Measurements from ENCODE around the gene CDC42BPB. TPM values are rescaled to one million over a fixed set of nuclear protein-coding genes. Genes with fewer than 3 reads are reported as not detected.
"Not testable (repeated sequence)": the region's sequence is repeated elsewhere in the genome, so short reads cannot be mapped to it uniquely, and the experiment has no call there.

The CDC42BPB gene
- total RNA-seq, 1 experiment from 2014 or later: 45.0 TPM

DNA sequence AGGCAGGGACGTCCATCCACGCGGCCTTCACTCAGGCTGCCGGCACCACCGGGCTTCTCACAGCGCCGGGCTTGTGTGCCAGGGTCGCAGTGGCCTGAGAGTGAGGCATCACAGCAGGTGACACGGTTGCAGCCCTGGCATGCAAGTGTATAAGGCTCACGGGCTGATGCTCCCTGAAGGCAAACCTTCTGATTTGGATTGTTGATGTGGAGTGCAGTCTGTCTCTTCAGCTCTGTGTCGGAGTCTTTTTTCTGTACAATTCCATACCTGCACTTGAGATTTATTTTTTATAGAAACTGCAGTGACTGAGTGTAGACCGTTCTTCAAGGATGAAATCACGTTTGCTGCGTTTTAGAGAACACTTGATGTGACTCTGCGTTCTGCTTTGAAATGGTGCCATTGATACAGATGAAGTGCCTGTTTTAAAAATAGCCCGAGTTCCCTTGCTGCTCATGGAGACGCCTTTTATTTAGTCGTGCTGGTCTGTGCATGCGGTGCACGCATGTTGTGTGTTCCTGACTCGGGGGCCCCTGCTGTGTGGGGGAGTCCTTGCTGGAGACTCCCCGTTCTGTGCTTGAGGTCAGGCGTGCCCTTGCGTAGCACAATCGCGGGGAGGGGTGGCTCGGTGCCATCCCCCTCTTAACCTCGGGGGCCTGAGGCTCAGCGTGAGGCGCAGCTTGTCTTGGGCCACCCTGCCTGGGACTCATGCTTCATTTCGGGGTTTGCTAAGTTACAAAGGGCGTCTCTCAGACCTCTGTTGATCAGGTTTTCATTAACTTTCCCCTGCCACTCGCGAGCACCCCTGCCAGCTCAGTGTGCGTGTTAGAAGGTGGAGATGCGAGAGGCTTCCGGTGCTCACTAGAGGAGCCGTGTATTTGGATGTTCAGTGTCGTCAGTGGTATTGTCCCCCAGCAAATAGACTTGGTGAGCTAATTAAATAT, 156.4 kb downstream of the CDC42BPB start:
- DNase-seq (ENCODE audit: low read depth, low spot score): no peak
- in situ Hi-C loops (cut with HindIII; ENCODE audit: low pct_unique_long_range_greater_than_20kb, low sequenced_read_pairs): no loop called here

DNA sequence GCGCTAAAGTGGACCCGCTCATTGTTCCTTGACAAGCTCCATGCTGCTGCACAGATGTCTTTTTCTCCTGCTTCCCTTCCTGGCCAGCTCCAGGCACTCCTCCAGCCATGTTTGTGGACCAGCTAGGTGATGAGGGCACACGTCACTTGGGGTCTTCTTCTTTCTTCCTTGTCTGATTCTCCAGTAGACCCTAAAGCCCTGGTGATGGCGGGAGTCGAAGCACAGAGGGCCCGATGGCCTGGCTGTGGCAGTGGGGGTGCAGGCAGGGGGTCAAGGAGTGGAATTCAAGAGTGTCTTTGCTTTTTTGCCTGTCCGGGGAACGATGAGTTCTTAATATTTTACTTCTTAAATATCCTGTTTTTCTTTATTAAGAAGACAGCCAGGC, 157.8 kb downstream of the CDC42BPB start:
- in situ Hi-C loops (cut with HindIII; ENCODE audit: low pct_unique_long_range_greater_than_20kb, low sequenced_read_pairs): no loop called here
- no peak for DNase-seq (ENCODE audit: low read depth, low spot score)

DNA sequence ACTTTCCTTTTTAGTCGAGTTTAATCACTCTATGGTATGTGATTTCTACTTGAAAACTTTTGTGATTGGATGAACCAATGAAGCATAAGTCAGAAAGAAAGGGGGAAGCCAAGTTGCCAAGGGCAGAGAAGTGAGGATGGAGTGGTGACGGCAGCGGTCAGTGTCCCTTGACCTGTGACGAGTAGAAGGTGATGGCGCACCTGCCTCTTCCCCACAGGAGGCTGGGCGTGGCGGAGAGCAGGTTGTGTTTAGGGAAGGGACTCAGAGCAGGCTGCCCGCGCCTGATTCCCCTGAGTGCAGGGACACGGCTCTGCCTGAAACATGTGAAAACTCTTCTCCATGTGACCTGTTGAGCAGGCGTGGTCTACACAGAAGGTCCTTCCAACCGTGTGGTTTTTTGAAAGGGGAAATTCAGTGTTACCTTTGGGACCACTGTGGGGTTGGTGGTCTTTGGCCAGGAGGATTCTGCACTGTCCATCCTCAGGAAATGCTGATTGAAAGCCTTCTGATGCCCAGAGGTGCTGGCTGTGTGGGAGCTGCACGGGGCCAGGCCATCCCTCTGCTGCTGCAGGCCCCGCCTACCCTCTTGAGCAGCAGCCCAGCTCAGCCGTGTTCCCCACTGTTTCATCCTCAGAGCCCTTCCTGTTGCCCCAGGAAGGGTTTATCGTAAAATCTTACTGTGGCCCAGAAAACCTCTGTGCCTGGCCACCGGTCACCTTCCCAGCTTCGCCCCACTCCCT, 158.4 kb downstream of the CDC42BPB start:
- in situ Hi-C loops (cut with HindIII; ENCODE audit: low pct_unique_long_range_greater_than_20kb, low sequenced_read_pairs): no loop called here
- DNase-seq (ENCODE audit: low read depth, low spot score): no peak

GRCh38 chr14:102898298-102898697, 159.1 kb downstream of the CDC42BPB start:
- DNase-seq (ENCODE audit: low read depth, low spot score): no peak
- in situ Hi-C loops (cut with HindIII; ENCODE audit: low pct_unique_long_range_greater_than_20kb, low sequenced_read_pairs): no loop called here

GRCh38 chr14:102897299-102898027, 159.9 kb downstream of the CDC42BPB start:
- no peak for DNase-seq (ENCODE audit: low read depth, low spot score)
- in situ Hi-C loops (cut with HindIII; ENCODE audit: low pct_unique_long_range_greater_than_20kb, low sequenced_read_pairs): no loop called here

DNA sequence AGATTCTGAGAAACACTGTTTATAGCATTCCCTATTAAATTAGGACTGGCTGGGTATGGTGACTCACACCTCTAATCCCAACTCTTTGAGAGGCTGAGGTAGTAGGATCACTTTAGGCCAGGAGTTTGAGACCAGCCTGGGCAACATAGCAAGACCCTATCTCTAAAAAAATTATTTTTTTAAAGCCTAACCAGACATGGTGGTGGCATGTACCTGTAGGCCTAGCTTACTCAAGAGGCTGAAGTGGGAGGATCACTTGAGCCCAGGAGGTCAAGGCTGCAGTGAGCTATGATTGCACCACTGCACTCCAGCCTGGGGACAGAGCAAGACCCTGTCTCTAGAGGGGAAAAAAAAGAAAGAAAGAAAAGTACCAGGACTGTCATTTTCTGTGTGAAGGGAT, 160.6 kb downstream of the CDC42BPB start:
- in situ Hi-C loops (cut with HindIII; ENCODE audit: low pct_unique_long_range_greater_than_20kb, low sequenced_read_pairs); DNase-seq (ENCODE audit: low read depth, low spot score): not testable (repeated sequence)

DNA sequence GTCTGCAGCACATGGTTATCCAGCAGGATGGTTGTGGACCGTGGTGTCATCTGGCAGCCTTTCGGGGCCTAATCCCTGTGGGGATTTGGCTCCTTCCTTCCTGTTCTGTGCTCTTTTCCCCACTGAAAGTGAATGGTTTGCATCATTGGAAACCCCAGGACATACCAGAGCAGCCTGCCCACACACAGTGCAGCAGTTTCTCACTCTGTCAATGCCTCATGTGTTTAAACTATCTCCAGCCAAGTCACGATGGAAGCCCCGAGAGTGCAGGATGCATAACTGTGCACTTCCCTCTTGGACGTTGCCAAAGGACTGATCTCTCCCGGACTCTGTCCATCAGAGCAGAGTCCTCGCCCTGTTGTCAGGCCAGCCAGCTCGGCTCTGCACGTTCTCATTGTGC, 163.9 kb downstream of the CDC42BPB start:
- DNase-seq (ENCODE audit: low read depth, low spot score): peak; percentile 99
- in situ Hi-C loops (cut with HindIII; ENCODE audit: low pct_unique_long_range_greater_than_20kb, low sequenced_read_pairs): no loop called here

- in situ Hi-C loops (cut with HindIII; ENCODE audit: low pct_unique_long_range_greater_than_20kb, low sequenced_read_pairs): no loop called here
- no peak for DNase-seq (ENCODE audit: low read depth, low spot score)
Observed at GRCh38 chr14:102892651-102893050, 164.7 kb downstream of the CDC42BPB start.

- in situ Hi-C loops (cut with HindIII; ENCODE audit: low pct_unique_long_range_greater_than_20kb, low sequenced_read_pairs): no loop called here
- no peak for DNase-seq (ENCODE audit: low read depth, low spot score)
Observed at GRCh38 chr14:102891556-102891955, 165.8 kb downstream of the CDC42BPB start.

DNA sequence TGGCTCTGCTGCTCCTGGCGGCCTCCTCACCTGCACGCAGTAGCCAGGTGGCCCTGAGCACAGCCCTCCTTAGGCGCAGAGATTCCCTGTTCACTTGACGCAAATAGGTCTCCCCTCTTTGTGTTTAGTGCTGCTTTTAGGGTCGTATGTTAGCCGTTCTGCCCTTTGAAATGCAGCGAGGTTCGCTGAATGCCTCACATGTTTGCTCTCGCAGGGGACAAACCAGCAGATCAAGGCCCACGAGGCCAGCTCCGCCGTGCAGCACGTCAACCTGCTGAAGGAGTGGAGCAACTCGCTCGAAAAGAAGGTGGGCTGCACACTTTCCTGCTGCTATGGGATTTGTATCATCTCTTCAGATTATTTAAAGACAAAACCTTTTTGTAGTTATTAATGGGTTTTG, 166.2 kb downstream of the CDC42BPB start:
- in situ Hi-C loops (cut with HindIII; ENCODE audit: low pct_unique_long_range_greater_than_20kb, low sequenced_read_pairs): no loop called here
- no peak for DNase-seq (ENCODE audit: low read depth, low spot score)

DNA sequence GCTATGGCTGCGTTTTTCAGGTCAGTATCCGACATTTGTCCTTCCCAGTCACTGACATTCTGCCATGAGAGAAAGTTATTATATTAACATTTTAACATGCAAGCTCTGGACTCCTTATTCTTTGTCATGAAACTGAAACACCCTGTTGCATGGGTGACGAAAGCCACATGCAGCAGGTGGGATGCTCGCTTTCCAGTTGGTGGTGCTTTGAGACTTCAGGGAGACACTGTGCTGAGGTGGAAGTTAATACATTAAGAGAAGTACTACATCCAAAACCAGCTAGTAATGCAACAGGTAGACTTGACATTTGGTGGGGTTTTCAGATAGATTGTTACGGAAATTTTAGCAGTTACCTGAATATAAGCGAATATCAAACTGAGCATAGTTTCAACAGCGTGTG, 167.7 kb downstream of the CDC42BPB start:
- in situ Hi-C loops (cut with HindIII; ENCODE audit: low pct_unique_long_range_greater_than_20kb, low sequenced_read_pairs): no loop called here
- DNase-seq (ENCODE audit: low read depth, low spot score): no peak

- no peak for DNase-seq (ENCODE audit: low read depth, low spot score)
- in situ Hi-C loops (cut with HindIII; ENCODE audit: low pct_unique_long_range_greater_than_20kb, low sequenced_read_pairs): no loop called here
Observed at GRCh38 chr14:102888748-102889147, 168.6 kb downstream of the CDC42BPB start.

- in situ Hi-C loops (cut with HindIII; ENCODE audit: low pct_unique_long_range_greater_than_20kb, low sequenced_read_pairs): no loop called here
- no peak for DNase-seq (ENCODE audit: low read depth, low spot score)
Observed at GRCh38 chr14:102885737-102886447, 171.5 kb downstream of the CDC42BPB start.

- in situ Hi-C loops (cut with HindIII; ENCODE audit: low pct_unique_long_range_greater_than_20kb, low sequenced_read_pairs): no loop called here
- no peak for DNase-seq (ENCODE audit: low read depth, low spot score)
Observed at GRCh38 chr14:102883554-102883953, 173.8 kb downstream of the CDC42BPB start.

DNA sequence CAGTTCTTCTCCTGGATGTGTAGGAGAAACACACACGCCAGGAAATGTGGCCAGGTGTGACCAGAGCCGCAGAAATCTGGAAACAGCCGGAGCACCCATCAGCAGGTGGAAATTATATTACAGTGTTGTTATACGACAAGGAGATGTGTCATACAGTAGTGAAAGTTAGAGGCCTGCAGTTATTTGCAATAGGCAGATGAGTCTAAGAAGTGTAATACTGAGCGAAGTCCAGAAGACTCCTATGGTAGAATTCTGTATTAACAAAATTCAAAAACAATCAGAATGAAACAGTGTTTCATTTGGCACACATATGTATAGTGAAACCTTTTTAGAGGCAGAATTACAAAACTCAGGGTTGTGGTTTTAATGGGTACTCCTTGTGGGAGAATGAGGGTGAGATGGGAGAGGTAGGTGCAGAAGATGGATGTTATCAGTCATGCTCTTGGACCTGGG, 174.2 kb downstream of the CDC42BPB start:
- no peak for DNase-seq (ENCODE audit: low read depth, low spot score)
- in situ Hi-C loops (cut with HindIII; ENCODE audit: low pct_unique_long_range_greater_than_20kb, low sequenced_read_pairs): no loop called here
